ENCODE data around the gene RAB4B. TPM values are rescaled to one million over a fixed set of nuclear protein-coding genes. Genes with fewer than 3 reads are reported as not detected.

The RAB4B gene
- total and polyA plus RNA-seq, 2 donors (not counting 1 experiment from before 2014, with no cell fraction given): 108 to 141 TPM

- Histone ChIP-seq H3K9ac (ENCODE audit: low read length) (peak overlapping the region; percentile 96), H3K9me3 (ENCODE audit: control extremely low read depth in 1 of 3, control insufficient read depth in 2 of 3, insufficient read depth in 1 of 3, low read length in 2 of 3) (no peaks in the 10 kb centered on the region), H3K36me3 (replicated peaks in 1 of 2; ENCODE audit: control extremely low read depth in 1 of 2, control insufficient read depth in 1 of 2, extremely low read depth in 1 of 2, insufficient read depth in 2 of 2, low read length in 1 of 2) (peaks cover 12 to 29% of the 10 kb centered on the region in 2 experiments), H4K20me1 (ENCODE audit: control insufficient read depth, insufficient read depth, low read length, poor library complexity, severe bottlenecking) (peaks cover 39% of the 10 kb centered on the region), H3K4me1 (ENCODE audit: control insufficient read depth in 2 of 2, insufficient read depth in 2 of 2, low read length in 2 of 2) (peaks cover 47 to 71% of the 10 kb centered on the region in 2 donors), H3K27ac (ENCODE audit: low read length in 2 of 2) (peak overlapping the region in 1 of 2 donors; percentile 95), H3K4me3 (ENCODE audit: control extremely low read depth in 1 of 5, extremely low read depth in 1 of 5, insufficient read depth in 1 of 5, low read depth in 2 of 5, low read length in 4 of 5) (peak overlapping the region in 4 of 5 experiments; percentile 77 to 98 (median 88)), H2AFZ (ENCODE audit: insufficient read depth, low read depth, low read length, poor library complexity, severe bottlenecking) (no peak overlapping the region), H3K4me2 (replicated peaks; ENCODE audit: low read depth, low read length, poor library complexity, severe bottlenecking) (peak overlapping the region; percentile 82), H3K79me2 (ENCODE audit: control insufficient read depth, insufficient read depth, low read length) (peaks cover 74% of the 10 kb centered on the region), H3K27me3 (replicated peaks in 1 of 4; ENCODE audit: control extremely low read depth in 1 of 4, control insufficient read depth in 3 of 4, insufficient read depth in 4 of 4, low read length in 3 of 4) (no peaks in the 10 kb centered on the region)
- CTCF ChIA-PET: interaction anchor here (0.7 to 3.0 kb wide), 7 partner anchors 25 to 388 kb away, joined by 3 to 13 read pairs (median 5); partner anchors contain the start of gene RAB4B
- 73% methylated on average over 8 of the region's 12 CpGs for WGBS (ENCODE audit: insufficient coverage)
- H3K27ac Mint-ChIP-seq: peak overlapping the region; percentile 95
- POLR2A ChIA-PET: interaction anchor here (1.1 to 4.7 kb wide), 2 partner anchors 25 to 88 kb away, joined by 4 to 99 read pairs; partner anchors contain the start of genes MIA and RAB4B
- no peaks in the 10 kb centered on the region for H3K27me3 Mint-ChIP-seq
- DNase-seq (no peak), ATAC-seq (ENCODE audit: low read depth) (no peak)
- H3K4me3 Mint-ChIP-seq: peak overlapping the region; percentile 93
- intact Hi-C loops (cut with micrococcal nuclease): loop anchor here (5.0 kb wide), 1 partner anchor 510 kb away; the partner anchor contains the start of gene HNRNPUL1
- peaks cover 58% of the 10 kb centered on the region for H3K4me1 Mint-ChIP-seq
- TF ChIP-seq, protein P1, sequence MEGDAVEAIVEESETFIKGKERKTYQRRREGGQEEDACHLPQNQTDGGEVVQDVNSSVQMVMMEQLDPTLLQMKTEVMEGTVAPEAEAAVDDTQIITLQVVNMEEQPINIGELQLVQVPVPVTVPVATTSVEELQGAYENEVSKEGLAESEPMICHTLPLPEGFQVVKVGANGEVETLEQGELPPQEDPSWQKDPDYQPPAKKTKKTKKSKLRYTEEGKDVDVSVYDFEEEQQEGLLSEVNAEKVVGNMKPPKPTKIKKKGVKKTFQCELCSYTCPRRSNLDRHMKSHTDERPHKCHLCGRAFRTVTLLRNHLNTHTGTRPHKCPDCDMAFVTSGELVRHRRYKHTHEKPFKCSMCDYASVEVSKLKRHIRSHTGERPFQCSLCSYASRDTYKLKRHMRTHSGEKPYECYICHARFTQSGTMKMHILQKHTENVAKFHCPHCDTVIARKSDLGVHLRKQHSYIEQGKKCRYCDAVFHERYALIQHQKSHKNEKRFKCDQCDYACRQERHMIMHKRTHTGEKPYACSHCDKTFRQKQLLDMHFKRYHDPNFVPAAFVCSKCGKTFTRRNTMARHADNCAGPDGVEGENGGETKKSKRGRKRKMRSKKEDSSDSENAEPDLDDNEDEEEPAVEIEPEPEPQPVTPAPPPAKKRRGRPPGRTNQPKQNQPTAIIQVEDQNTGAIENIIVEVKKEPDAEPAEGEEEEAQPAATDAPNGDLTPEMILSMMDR (IDR thresholded peaks at IDR 0.05): no peak
- no peak for TF ChIP-seq EZH2 (IDR thresholded peaks at IDR 0.05; ENCODE audit: borderline replicate concordance, insufficient read depth, low read depth, low read length, poor library complexity, severe bottlenecking)
- no peaks in the 10 kb centered on the region for H3K9me3 Mint-ChIP-seq (ENCODE audit: insufficient read depth)
Observed at GRCh38 chr19:40752257-40752781, 25.7 kb upstream of the RAB4B start.

All from B cell (primary cell).